AG10803 (cell line): ENCODE measurements around the gene AIG1.

Experiments
- DNase-seq: peaks from one replicate; pipeline ENCODE4 v3.0.0; 2010; ENCODE audit warnings: low read depth
- H3K4me3 ChIP-seq: 2 replicates; pipeline ENCODE4 v1.5.1; 2011; ENCODE audit warnings: mild to moderate bottlenecking, low read length, control low read depth
- CTCF ChIP-seq: conservative IDR thresholded peaks from 2 replicates; pipeline ENCODE4 v1.5.1; 2011; ENCODE audit warnings: mild to moderate bottlenecking, low read length, control low read depth, inconsistent platforms

The AIG1 gene

GRCh38 chr6:143329323-143329722 lies 268.6 kb downstream of the AIG1 start:
- no peak overlapping the region for H3K4me3 ChIP-seq
- TF ChIP-seq CTCF: no peak
- no peak for DNase-seq

GRCh38 chr6:143331362-143331761 lies 270.7 kb downstream of the AIG1 start:
- TF ChIP-seq CTCF: no peak
- no peak for DNase-seq
- H3K4me3 ChIP-seq: no peak overlapping the region

- H3K4me3 ChIP-seq: no peak overlapping the region
- TF ChIP-seq CTCF: no peak
- DNase-seq: peak; percentile 65
These were observed 271.6 kb downstream of the AIG1 start for GRCh38 chr6:143332153-143332845.

GRCh38 chr6:143333081-143333480 lies 272.4 kb downstream of the AIG1 start:
- no peak overlapping the region for H3K4me3 ChIP-seq
- DNase-seq: peak; percentile 25
- no peak for TF ChIP-seq CTCF

- no peak for DNase-seq
- no peak for TF ChIP-seq CTCF
- no peak overlapping the region for H3K4me3 ChIP-seq
These were observed 273.2 kb downstream of the AIG1 start for GRCh38 chr6:143333749-143334520.

- no peak for TF ChIP-seq CTCF
- DNase-seq: no peak
- no peak overlapping the region for H3K4me3 ChIP-seq
These were observed 275.2 kb downstream of the AIG1 start for GRCh38 chr6:143335865-143336264.

- H3K4me3 ChIP-seq: no peak overlapping the region
- TF ChIP-seq CTCF: no peak
- peak; percentile 50 for DNase-seq
These were observed 275.9 kb downstream of the AIG1 start for GRCh38 chr6:143336446-143337152.
